HCT116 (cell line): ENCODE measurements around the gene TXLNB.

Experiments
- EZH2phosphoT487 ChIP-seq: fragments of 200-600 bp; IDR thresholded peaks from 2 replicates; pipeline ENCODE4 v1.6.1; 2018; ENCODE audit warnings: antibody characterized with exemption, borderline replicate concordance
- RAD21 ChIP-seq: IDR thresholded peaks from 2 replicates; pipeline ENCODE4 v1.6.1; 2012; ENCODE audit warnings: low read depth, mild to moderate bottlenecking

DNA sequence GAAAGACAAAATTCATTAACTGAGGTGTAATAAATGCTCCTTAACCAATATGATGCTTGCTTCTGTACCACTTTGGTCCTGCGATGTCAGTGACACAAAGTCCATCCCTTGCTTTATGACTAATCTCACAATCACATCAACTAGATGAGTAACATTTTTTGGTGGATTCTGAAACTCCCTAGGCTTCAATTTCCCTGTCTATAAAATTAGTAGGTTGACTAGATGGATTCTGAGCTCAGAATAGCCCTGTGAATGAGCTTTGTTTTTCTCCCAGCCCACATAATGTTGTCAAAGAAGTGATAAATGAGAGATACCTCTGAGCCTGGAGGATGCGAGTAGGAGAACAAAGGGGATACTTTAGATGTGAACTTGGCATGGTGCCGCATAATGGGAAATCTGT lies 9.1 kb downstream of the TXLNB start:
- TF ChIP-seq EZH2phosphoT487 = no peak
- TF ChIP-seq RAD21 = no peak
